SK-N-SH (cell line): ENCODE results near the gene GGA2. TPM values are rescaled to one million over a fixed set of nuclear protein-coding genes. Genes with fewer than 3 reads are reported as not detected.

Source experiments
- CTCF ChIA-PET: fragments of 300-600, 350-600 bp; formaldehyde crosslinking; extraction: SDS; loops from one replicate; lab custom pipeline; 2021; lab: Yijun Ruan, JAX
- POLR2A ChIA-PET: fragments of 350-600 bp; sonication (Branson Sonifier 250); formaldehyde crosslinking; extraction: SDS; loops from one replicate; lab custom pipeline; 2020; ENCODE audit warnings: antibody characterized with exemption, inconsistent platforms; lab: Yijun Ruan, JAX
- DNase-seq: peaks from one replicate; pipeline ENCODE4 v3.0.0; 2012
- H2AFZ ChIP-seq: fragments of 200-600 bp; sonication (generic); 2 replicates; pipeline ENCODE4 v1.8.1; 2016; ENCODE audit warnings: antibody characterized with exemption, mild to moderate bottlenecking, low read depth
- H3F3A ChIP-seq: fragments of 200-600 bp; sonication (generic); replicated peaks from 2 replicates; pipeline ENCODE3; 2016; ENCODE audit warnings: antibody characterized with exemption, mild to moderate bottlenecking; ENCODE audit not compliant: insufficient read depth
- H3K27ac ChIP-seq, 2 experiments: fragments of 200-500 bp in 1 of 2; fragments of 200-600 bp in 1 of 2; sonication (Bioruptor generic) in 1 of 2; sonication (generic), shearing (Covaris generic) in 1 of 2; 2 replicates each; pipeline versions ENCODE4 v1.5.1 to v1.6.1; 2014 to 2016; ENCODE audit warnings: low read depth in 2 of 2, inconsistent platforms in 1 of 2, low read length in 1 of 2, mild to moderate bottlenecking in 1 of 2, mixed read lengths in 1 of 2
- H3K27me3 ChIP-seq: fragments of 200-600 bp; sonication (generic), shearing (Covaris generic); 2 replicates; pipeline ENCODE4 v1.6.1; 2016; ENCODE audit warnings: mixed run types; ENCODE audit not compliant: insufficient read depth
- H3K36me3 ChIP-seq, 2 experiments: fragments of 200-500 bp in 1 of 2; fragments of 200-600 bp in 1 of 2; sonication (Bioruptor generic) in 1 of 2; sonication (generic) in 1 of 2; replicated peaks in 1 of 2; 2 replicates each; pipeline versions ENCODE3 to v1.5.1; 2014 to 2016; ENCODE audit warnings: low read length in 1 of 2, mild to moderate bottlenecking in 1 of 2; ENCODE audit not compliant: insufficient read depth in 2 of 2, control insufficient read depth in 1 of 2
- H3K4me1 ChIP-seq, 2 experiments: fragments of 200-500 bp in 1 of 2; fragments of 200-600 bp in 1 of 2; sonication (Bioruptor generic) in 1 of 2; sonication (generic), shearing (Covaris generic) in 1 of 2; 2 replicates each; pipeline versions ENCODE4 v1.5.1 to v1.6.1; 2014 to 2016; ENCODE audit warnings: low read depth in 1 of 2, low read length in 1 of 2, mixed run types in 1 of 2; ENCODE audit not compliant: insufficient read depth in 2 of 2, control insufficient read depth in 1 of 2
- H3K4me2 ChIP-seq: fragments of 200-600 bp; sonication (generic), shearing (Covaris generic); 2 replicates; pipeline ENCODE4 v1.6.1; 2017; ENCODE audit warnings: mixed run types
- H3K4me3 ChIP-seq, 2 experiments: fragments of 200-500 bp in 1 of 2; fragments of 200-600 bp in 1 of 2; sonication (Bioruptor generic) in 1 of 2; sonication (generic), shearing (Covaris generic) in 1 of 2; 2 replicates each; pipeline versions ENCODE4 v1.5.1 to v1.8.1; 2014 to 2016; ENCODE audit warnings: low read depth in 2 of 2, inconsistent platforms in 1 of 2, low read length in 1 of 2, mild to moderate bottlenecking in 1 of 2, mixed read lengths in 1 of 2, moderate library complexity in 1 of 2
- H3K79me2 ChIP-seq: fragments of 200-600 bp; sonication (generic); 2 replicates; pipeline ENCODE4 v1.8.1; 2017; ENCODE audit warnings: mild to moderate bottlenecking; ENCODE audit not compliant: insufficient read depth
- H3K9ac ChIP-seq: fragments of 200-600 bp; sonication (generic); 2 replicates; pipeline ENCODE4 v1.6.1; 2017; ENCODE audit warnings: mixed run types
- H3K9me2 ChIP-seq: fragments of 200-600 bp; sonication (generic); 2 replicates; pipeline ENCODE4 v1.6.1; 2017; ENCODE audit warnings: mixed run types
- H3K9me3 ChIP-seq: fragments of 200-600 bp; sonication (generic); 2 replicates; pipeline ENCODE4 v1.6.1; 2017; ENCODE audit warnings: mixed run types, mild to moderate bottlenecking, moderate library complexity
- H4K20me1 ChIP-seq: fragments of 200-600 bp; sonication (generic); 2 replicates; pipeline ENCODE4 v1.6.1; 2017; ENCODE audit warnings: mild to moderate bottlenecking, mixed run types; ENCODE audit not compliant: insufficient read depth
- EP300 ChIP-seq, 2 experiments: IDR thresholded peaks; 2 replicates each; pipeline versions ENCODE4 v1.4.0 to v1.6.1; 2012; ENCODE audit warnings: borderline replicate concordance in 1 of 2, low read depth in 1 of 2, low read length in 1 of 2
- EZH2phosphoT487 ChIP-seq: fragments of 200-600 bp; sonication (generic); IDR thresholded peaks from 2 replicates; pipeline ENCODE4 v1.6.1; 2017; ENCODE audit warnings: low read depth, mixed run types, mild to moderate bottlenecking, antibody characterized with exemption, moderate library complexity, borderline replicate concordance
- FOSL2 ChIP-seq: IDR thresholded peaks from 2 replicates; pipeline ENCODE4 v1.4.0; 2012; ENCODE audit warnings: low read depth, mild to moderate bottlenecking, moderate library complexity, borderline replicate concordance
- FOXJ3 ChIP-seq: sonication (generic); formaldehyde crosslinking; IDR thresholded peaks from 2 replicates; pipeline ENCODE4 v1.5.1; 2020; ENCODE audit warnings: mild to moderate bottlenecking, missing genetic modification reagents
- GATA2 ChIP-seq: sonication (generic); formaldehyde crosslinking; IDR thresholded peaks from 2 replicates; pipeline ENCODE4 v1.5.0; 2020; ENCODE audit warnings: mild to moderate bottlenecking, missing genetic modification reagents
- JUND ChIP-seq: IDR thresholded peaks from 2 replicates; pipeline ENCODE4 v1.4.0; 2012
- MEF2A ChIP-seq: IDR thresholded peaks from 2 replicates; pipeline ENCODE4 v1.4.0; 2012; ENCODE audit warnings: low read depth, borderline replicate concordance
- MXI1 ChIP-seq: IDR thresholded peaks from 2 replicates; pipeline ENCODE4 v1.6.1; 2012; ENCODE audit warnings: mild to moderate bottlenecking, low read depth, low read length, improper control_type of control experiment
- NRF1 ChIP-seq: IDR thresholded peaks from 2 replicates; pipeline ENCODE4 v1.6.1; 2012; ENCODE audit warnings: low read depth, mild to moderate bottlenecking, low read length
- POLR2AphosphoS5 ChIP-seq: IDR thresholded peaks from 2 replicates; pipeline ENCODE4 v1.6.1; 2012; ENCODE audit warnings: low read depth, low read length
- RAD21 ChIP-seq: IDR thresholded peaks from 2 replicates; pipeline ENCODE4 v1.6.1; 2012; ENCODE audit warnings: mild to moderate bottlenecking, low read length
- RFX5 ChIP-seq: IDR thresholded peaks from 2 replicates; pipeline ENCODE4 v1.6.1; 2012; ENCODE audit warnings: mild to moderate bottlenecking, improper control_type of control experiment, low read length
- SIN3A ChIP-seq: IDR thresholded peaks from 2 replicates; pipeline ENCODE4 v1.6.1; 2012; ENCODE audit warnings: low read depth, mild to moderate bottlenecking, low read length, moderate library complexity, borderline replicate concordance
- SMC3 ChIP-seq: IDR thresholded peaks from 2 replicates; pipeline ENCODE4 v1.6.1; 2012; ENCODE audit warnings: low read depth, low read length, improper control_type of control experiment
- TAF1 ChIP-seq: IDR thresholded peaks from 2 replicates; pipeline ENCODE4 v1.6.1; 2012; ENCODE audit warnings: low read depth, mild to moderate bottlenecking, low read length, moderate library complexity, borderline replicate concordance
- TEAD4 ChIP-seq: IDR thresholded peaks from 2 replicates; pipeline ENCODE4 v1.4.0; 2012; ENCODE audit warnings: mild to moderate bottlenecking, borderline replicate concordance; ENCODE audit not compliant: insufficient read depth
- WGBS: methylation state at CpG from one replicate; pipeline ENCODE4 v1.1.6; 2017; ENCODE audit warnings: low lambda C conversion rate; 5-methylcytosine and 5-hydroxymethylcytosine counted together
- polyA plus RNA-seq, 3 experiments: library from polyadenylated mRNA; depleted of rRNA; stranded (reverse); fragments of >200 nt; gene quantifications; 2 replicates each; pipeline ENCODE4 v1.2.3, GENCODE V29; 2012
- TF ChIP-seq, protein P1 (sequence below): fragments of 200-600 bp; sonication (generic); IDR thresholded peaks from 2 replicates; pipeline ENCODE4 v1.6.1; 2017; ENCODE audit warnings: antibody characterized with exemption, mild to moderate bottlenecking, moderate library complexity
- TF ChIP-seq, protein P2 (sequence below): IDR thresholded peaks from 2 replicates; pipeline ENCODE4 v1.4.0; 2012; ENCODE audit warnings: low read depth, borderline replicate concordance
- TF ChIP-seq, protein P3 (sequence below): IDR thresholded peaks from 2 replicates; pipeline ENCODE4 v1.6.1; 2012; ENCODE audit warnings: mild to moderate bottlenecking, low read depth, low read length, moderate library complexity
- TF ChIP-seq, protein P4 (sequence below): fragments of 150-350 bp; IDR thresholded peaks from 2 replicates; pipeline ENCODE4 v1.6.1; 2016; ENCODE audit warnings: mild to moderate bottlenecking, low read depth, low read length

The GGA2 gene
- polyA plus RNA-seq, 1 of the 3 experiments (the other 2 are of a cell fraction): 23.4 TPM

DNA sequence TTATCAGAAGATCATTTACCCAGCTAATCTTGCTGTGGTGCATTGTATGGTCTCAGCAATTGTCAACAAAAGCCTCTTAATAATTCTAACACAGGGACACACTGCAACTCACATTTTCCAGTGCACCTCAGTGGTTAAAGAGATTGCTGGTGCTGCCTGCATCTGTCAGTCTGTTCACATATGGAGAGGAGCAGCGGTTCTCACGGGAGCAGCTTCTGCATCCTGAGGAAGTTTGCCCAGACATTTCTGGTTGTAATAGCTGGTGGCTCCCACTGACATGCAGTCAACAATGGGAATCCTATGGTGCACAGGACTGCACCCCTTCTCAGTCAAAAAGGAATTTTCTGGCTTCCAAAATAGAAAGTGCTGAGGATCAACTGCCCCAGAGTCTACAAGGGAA, 7.8 kb downstream of the GGA2 start:
- no peak overlapping the region for H2AFZ ChIP-seq
- H3K9me2 ChIP-seq: no peaks in the 10 kb centered on the region
- H3K4me1 ChIP-seq: peaks cover 13 to 14% of the 10 kb centered on the region in 2 experiments; a peak in 3 of 4 replicates
- H3K79me2 ChIP-seq: peaks cover 99% of the 10 kb centered on the region
- no peaks in the 10 kb centered on the region for H3K9me3 ChIP-seq
- TF ChIP-seq SMC3 (no peak), SIN3A (no peak), TAF1 (no peak), JUND (no peak), MXI1 (no peak), GATA2 (CRISPR knock-in tag) (no peak), MEF2A (no peak), EP300 (IDR thresholded peaks at IDR 0.05; ENCODE audit: borderline replicate concordance in 1 of 2, low read depth in 1 of 2, low read length in 1 of 2) (no peak), TEAD4 (no peak), RFX5 (no peak)
- TF ChIP-seq, protein P1, sequence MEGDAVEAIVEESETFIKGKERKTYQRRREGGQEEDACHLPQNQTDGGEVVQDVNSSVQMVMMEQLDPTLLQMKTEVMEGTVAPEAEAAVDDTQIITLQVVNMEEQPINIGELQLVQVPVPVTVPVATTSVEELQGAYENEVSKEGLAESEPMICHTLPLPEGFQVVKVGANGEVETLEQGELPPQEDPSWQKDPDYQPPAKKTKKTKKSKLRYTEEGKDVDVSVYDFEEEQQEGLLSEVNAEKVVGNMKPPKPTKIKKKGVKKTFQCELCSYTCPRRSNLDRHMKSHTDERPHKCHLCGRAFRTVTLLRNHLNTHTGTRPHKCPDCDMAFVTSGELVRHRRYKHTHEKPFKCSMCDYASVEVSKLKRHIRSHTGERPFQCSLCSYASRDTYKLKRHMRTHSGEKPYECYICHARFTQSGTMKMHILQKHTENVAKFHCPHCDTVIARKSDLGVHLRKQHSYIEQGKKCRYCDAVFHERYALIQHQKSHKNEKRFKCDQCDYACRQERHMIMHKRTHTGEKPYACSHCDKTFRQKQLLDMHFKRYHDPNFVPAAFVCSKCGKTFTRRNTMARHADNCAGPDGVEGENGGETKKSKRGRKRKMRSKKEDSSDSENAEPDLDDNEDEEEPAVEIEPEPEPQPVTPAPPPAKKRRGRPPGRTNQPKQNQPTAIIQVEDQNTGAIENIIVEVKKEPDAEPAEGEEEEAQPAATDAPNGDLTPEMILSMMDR: no peak
- TF ChIP-seq, protein P2, sequence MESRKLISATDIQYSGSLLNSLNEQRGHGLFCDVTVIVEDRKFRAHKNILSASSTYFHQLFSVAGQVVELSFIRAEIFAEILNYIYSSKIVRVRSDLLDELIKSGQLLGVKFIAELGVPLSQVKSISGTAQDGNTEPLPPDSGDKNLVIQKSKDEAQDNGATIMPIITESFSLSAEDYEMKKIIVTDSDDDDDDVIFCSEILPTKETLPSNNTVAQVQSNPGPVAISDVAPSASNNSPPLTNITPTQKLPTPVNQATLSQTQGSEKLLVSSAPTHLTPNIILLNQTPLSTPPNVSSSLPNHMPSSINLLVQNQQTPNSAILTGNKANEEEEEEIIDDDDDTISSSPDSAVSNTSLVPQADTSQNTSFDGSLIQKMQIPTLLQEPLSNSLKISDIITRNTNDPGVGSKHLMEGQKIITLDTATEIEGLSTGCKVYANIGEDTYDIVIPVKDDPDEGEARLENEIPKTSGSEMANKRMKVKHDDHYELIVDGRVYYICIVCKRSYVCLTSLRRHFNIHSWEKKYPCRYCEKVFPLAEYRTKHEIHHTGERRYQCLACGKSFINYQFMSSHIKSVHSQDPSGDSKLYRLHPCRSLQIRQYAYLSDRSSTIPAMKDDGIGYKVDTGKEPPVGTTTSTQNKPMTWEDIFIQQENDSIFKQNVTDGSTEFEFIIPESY: no peak
- H3F3A ChIP-seq: peaks cover 16% of the 10 kb centered on the region
- H3K27ac ChIP-seq: no peak overlapping the region
- ChIA-PET POLR2A (no interaction called here), CTCF (no interaction called here)
- 70% methylated on average over 2 of the region's 2 CpGs for WGBS
- no peaks in the 10 kb centered on the region for H3K27me3 ChIP-seq
- peaks cover 0 to 9% of the 10 kb centered on the region in 2 experiments for H3K36me3 ChIP-seq
- H4K20me1 ChIP-seq: peaks cover 91% of the 10 kb centered on the region
- no peak overlapping the region for H3K4me3 ChIP-seq
- DNase-seq: no peak
- H3K9ac ChIP-seq: no peak overlapping the region
- H3K4me2 ChIP-seq: no peak overlapping the region

DNA sequence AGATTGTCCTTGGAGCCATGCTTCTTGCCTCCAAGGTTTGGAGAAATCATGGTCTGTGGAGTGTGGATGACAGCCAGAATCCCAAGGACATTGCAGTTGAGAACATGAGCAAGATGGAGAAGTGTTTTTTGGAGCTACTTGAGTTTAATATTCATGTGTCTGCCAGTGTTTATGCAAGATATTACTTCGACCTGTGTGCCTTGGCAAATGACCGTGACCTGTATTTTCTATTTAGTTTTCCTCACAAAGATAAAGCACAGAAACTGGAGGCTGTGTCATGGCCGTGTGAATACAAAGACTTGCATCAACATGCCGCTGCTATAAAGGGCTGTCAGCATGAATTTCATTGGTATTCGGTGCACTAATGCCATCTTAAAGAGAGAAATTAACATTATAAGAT, 9.0 kb downstream of the GGA2 start:
- H3K4me1 ChIP-seq: peaks cover 13 to 17% of the 10 kb centered on the region in 2 experiments; a peak in 3 of 4 replicates
- no peak overlapping the region for H3K27ac ChIP-seq
- peaks cover 85% of the 10 kb centered on the region for H4K20me1 ChIP-seq
- no peak for DNase-seq
- no peaks in the 10 kb centered on the region for H3K9me2 ChIP-seq
- 91% methylated on average over 5 of the region's 5 CpGs for WGBS
- peaks cover 0 to 9% of the 10 kb centered on the region in 2 experiments for H3K36me3 ChIP-seq
- no peak overlapping the region for H3K9ac ChIP-seq
- H3F3A ChIP-seq: peaks cover 16% of the 10 kb centered on the region
- TF ChIP-seq, protein P3, sequence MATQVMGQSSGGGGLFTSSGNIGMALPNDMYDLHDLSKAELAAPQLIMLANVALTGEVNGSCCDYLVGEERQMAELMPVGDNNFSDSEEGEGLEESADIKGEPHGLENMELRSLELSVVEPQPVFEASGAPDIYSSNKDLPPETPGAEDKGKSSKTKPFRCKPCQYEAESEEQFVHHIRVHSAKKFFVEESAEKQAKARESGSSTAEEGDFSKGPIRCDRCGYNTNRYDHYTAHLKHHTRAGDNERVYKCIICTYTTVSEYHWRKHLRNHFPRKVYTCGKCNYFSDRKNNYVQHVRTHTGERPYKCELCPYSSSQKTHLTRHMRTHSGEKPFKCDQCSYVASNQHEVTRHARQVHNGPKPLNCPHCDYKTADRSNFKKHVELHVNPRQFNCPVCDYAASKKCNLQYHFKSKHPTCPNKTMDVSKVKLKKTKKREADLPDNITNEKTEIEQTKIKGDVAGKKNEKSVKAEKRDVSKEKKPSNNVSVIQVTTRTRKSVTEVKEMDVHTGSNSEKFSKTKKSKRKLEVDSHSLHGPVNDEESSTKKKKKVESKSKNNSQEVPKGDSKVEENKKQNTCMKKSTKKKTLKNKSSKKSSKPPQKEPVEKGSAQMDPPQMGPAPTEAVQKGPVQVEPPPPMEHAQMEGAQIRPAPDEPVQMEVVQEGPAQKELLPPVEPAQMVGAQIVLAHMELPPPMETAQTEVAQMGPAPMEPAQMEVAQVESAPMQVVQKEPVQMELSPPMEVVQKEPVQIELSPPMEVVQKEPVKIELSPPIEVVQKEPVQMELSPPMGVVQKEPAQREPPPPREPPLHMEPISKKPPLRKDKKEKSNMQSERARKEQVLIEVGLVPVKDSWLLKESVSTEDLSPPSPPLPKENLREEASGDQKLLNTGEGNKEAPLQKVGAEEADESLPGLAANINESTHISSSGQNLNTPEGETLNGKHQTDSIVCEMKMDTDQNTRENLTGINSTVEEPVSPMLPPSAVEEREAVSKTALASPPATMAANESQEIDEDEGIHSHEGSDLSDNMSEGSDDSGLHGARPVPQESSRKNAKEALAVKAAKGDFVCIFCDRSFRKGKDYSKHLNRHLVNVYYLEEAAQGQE: no peak
- TF ChIP-seq NRF1: no peak
- TF ChIP-seq, protein P4, sequence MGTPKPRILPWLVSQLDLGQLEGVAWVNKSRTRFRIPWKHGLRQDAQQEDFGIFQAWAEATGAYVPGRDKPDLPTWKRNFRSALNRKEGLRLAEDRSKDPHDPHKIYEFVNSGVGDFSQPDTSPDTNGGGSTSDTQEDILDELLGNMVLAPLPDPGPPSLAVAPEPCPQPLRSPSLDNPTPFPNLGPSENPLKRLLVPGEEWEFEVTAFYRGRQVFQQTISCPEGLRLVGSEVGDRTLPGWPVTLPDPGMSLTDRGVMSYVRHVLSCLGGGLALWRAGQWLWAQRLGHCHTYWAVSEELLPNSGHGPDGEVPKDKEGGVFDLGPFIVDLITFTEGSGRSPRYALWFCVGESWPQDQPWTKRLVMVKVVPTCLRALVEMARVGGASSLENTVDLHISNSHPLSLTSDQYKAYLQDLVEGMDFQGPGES: no peak
- no peak for TF ChIP-seq RFX5
- TF ChIP-seq TAF1: no peak
- no peak for TF ChIP-seq FOSL2
- TF ChIP-seq POLR2AphosphoS5: no peak
- no peak for TF ChIP-seq RAD21
- no peak for TF ChIP-seq EZH2phosphoT487
- no peak for TF ChIP-seq MEF2A
- TF ChIP-seq FOXJ3 (CRISPR knock-in tag): no peak
- no peaks in the 10 kb centered on the region for H3K27me3 ChIP-seq
- no peak overlapping the region for H2AFZ ChIP-seq
- no peaks in the 10 kb centered on the region for H3K9me3 ChIP-seq
- no peak overlapping the region for H3K4me2 ChIP-seq
- H3K4me3 ChIP-seq: no peak overlapping the region
- peaks cover 99% of the 10 kb centered on the region for H3K79me2 ChIP-seq
- ChIA-PET POLR2A (no interaction called here), CTCF (interaction anchor here (0.9 kb wide), 1 partner anchor 66 kb away, joined by 3 read pairs; no protein-coding TSS in a partner anchor)
